Kidney (tissue), 14 donors: ENCODE results near the gene APBB2. TPM values are rescaled to one million over a fixed set of nuclear protein-coding genes. Genes with fewer than 3 reads are reported as not detected.
A peak's percentile ranks its signal among the peaks of the same experiment; 100 is the strongest.

Source experiments
- DNase-seq, 5 donors: peaks; one replicate each; pipeline ENCODE4 v3.0.0-alpha.2; 2013 to 2020
- FAIRE-seq: peaks from 2 replicates; lab custom pipeline; 2012; peaks lifted over from hg19 to GRCh38; lab: Jason Lieb, UNC
- H3K27ac ChIP-seq, 2 donors: one replicate each; pipeline ENCODE4 v1.7.0; 2013; ENCODE audit warnings: low read depth in 2 of 2, low read length in 2 of 2, inconsistent platforms in 1 of 2
- H3K27me3 ChIP-seq: one replicate; pipeline ENCODE4 v1.7.1; 2013; ENCODE audit warnings: low read length, inconsistent platforms; ENCODE audit not compliant: control insufficient read depth, insufficient read depth
- H3K36me3 ChIP-seq, 3 donors: one replicate each; pipeline versions ENCODE4 v1.7.0 to v1.7.1; 2013; ENCODE audit warnings: low read length in 3 of 3, control low read depth in 1 of 3, inconsistent platforms in 1 of 3; ENCODE audit not compliant: insufficient read depth in 3 of 3, control insufficient read depth in 2 of 3
- H3K4me1 ChIP-seq, 3 donors: one replicate each; pipeline versions ENCODE4 v1.7.0 to v1.7.1; 2013; ENCODE audit warnings: low read length in 3 of 3, inconsistent platforms in 1 of 3, low read depth in 1 of 3; ENCODE audit not compliant: control insufficient read depth in 2 of 3, insufficient read depth in 2 of 3
- H3K4me3 ChIP-seq, 3 donors: one replicate each; pipeline versions ENCODE4 v1.7.0 to v1.8.1; 2013; ENCODE audit warnings: low read length in 3 of 3, control low read depth in 1 of 3, inconsistent platforms in 1 of 3
- H3K9ac ChIP-seq, 3 donors: one replicate each; pipeline versions ENCODE4 v1.7.0 to v1.7.1; 2013; ENCODE audit warnings: low read length in 3 of 3, control low read depth in 1 of 3, inconsistent platforms in 1 of 3
- H3K9me3 ChIP-seq, 3 donors: one replicate each; pipeline versions ENCODE4 v1.7.0 to v1.7.1; 2013; ENCODE audit warnings: low read length in 3 of 3, control low read depth in 1 of 3, inconsistent platforms in 1 of 3; ENCODE audit not compliant: control insufficient read depth in 2 of 3, insufficient read depth in 1 of 3
- CTCF ChIP-seq: IDR thresholded peaks from 3 replicates; pipeline ENCODE4 v1.5.1; 2012; ENCODE audit warnings: mild to moderate bottlenecking, moderate library complexity, borderline replicate concordance; ENCODE audit not compliant: insufficient read depth; ENCODE audit errors: extremely low read depth
- intact Hi-C: fragments of 100-400 bp; cut with DNase I; formaldehyde crosslinking; loops from one replicate; pipeline ENCODE4 v1.11.1; 2022
- polyA plus RNA-seq: library from polyadenylated mRNA; stranded (reverse); fragments of 350-450 nt; fragmentation: Illumina TruSeq; extraction: RNeasy Lipid Tissue Mini Kit (QIAGEN cat#74804); gene quantifications from one replicate; pipeline ENCODE4 v1.2.3, GENCODE V29; 2014; ENCODE audit warnings: low read depth, low replicate concordance; ENCODE audit not compliant: insufficient read depth
- total RNA-seq: library from RNA; stranded (reverse); fragmentation: NEBNext Ultra II Directional; extraction: Animal tissue kit (Norgen Biotek cat#: 25700); gene quantifications from one replicate; pipeline ENCODE4 v1.2.1, GENCODE V29; 2021
- donor health status: control.
- donor health status: control.
- donor health status: control.
- donor health status: control.
- donor health status: control.
- donor health status: DM: yes; HTN: yes; CAD: no.
- donor health status: Normal renal cell carcinoma (clear cell type).

Gene APBB2
- total and polyA plus RNA-seq, 2 donors from 2014 or later = 13.4 to 65.6 TPM

GRCh38 chr4:40969501-40969900 is 244.8 kb downstream of the APBB2 start:
- no peak for FAIRE-seq
- Histone ChIP-seq H3K4me3 (no peak overlapping the region), H3K9me3 (no peaks in the 10 kb centered on the region), H3K4me1 (no peaks in the 10 kb centered on the region), H3K9ac (no peak overlapping the region), H3K36me3 (no peaks in the 10 kb centered on the region), H3K27me3 (no peaks in the 10 kb centered on the region), H3K27ac (no peak overlapping the region)
- intact Hi-C loops = no loop called here
- DNase-seq = peak in 1 of 5 donors; percentile 54
- no peak for TF ChIP-seq CTCF

GRCh38 chr4:40967550-40967949 is 246.8 kb downstream of the APBB2 start:
- no peak for FAIRE-seq
- H3K36me3 ChIP-seq = no peaks in the 10 kb centered on the region
- TF ChIP-seq CTCF = no peak
- H3K27me3 ChIP-seq = no peaks in the 10 kb centered on the region
- no peak overlapping the region for H3K9ac ChIP-seq
- intact Hi-C loops = no loop called here
- no peak overlapping the region for H3K4me3 ChIP-seq
- no peak for DNase-seq
- H3K4me1 ChIP-seq = no peaks in the 10 kb centered on the region
- H3K9me3 ChIP-seq = no peaks in the 10 kb centered on the region
- no peak overlapping the region for H3K27ac ChIP-seq

GRCh38 chr4:40966091-40966490 is 248.3 kb downstream of the APBB2 start:
- Histone ChIP-seq H3K4me3 (no peak overlapping the region), H3K4me1 (no peaks in the 10 kb centered on the region), H3K27me3 (no peaks in the 10 kb centered on the region), H3K36me3 (no peaks in the 10 kb centered on the region), H3K9ac (no peak overlapping the region), H3K9me3 (no peaks in the 10 kb centered on the region), H3K27ac (no peak overlapping the region)
- FAIRE-seq = no peak
- intact Hi-C loops = no loop called here
- no peak for DNase-seq
- TF ChIP-seq CTCF = no peak

GRCh38 chr4:40963897-40964478 is 250.4 kb downstream of the APBB2 start:
- no peaks in the 10 kb centered on the region for H3K36me3 ChIP-seq
- intact Hi-C loops = no loop called here
- H3K4me3 ChIP-seq = no peak overlapping the region
- H3K4me1 ChIP-seq = no peaks in the 10 kb centered on the region
- H3K9me3 ChIP-seq = no peaks in the 10 kb centered on the region
- FAIRE-seq (no peak), DNase-seq (no peak)
- no peak for TF ChIP-seq CTCF
- H3K9ac ChIP-seq = no peak overlapping the region
- H3K27me3 ChIP-seq = no peaks in the 10 kb centered on the region
- H3K27ac ChIP-seq = no peak overlapping the region
